Activated CD4-positive, alpha-beta T cell treated with anti-CD3 and anti-CD28 coated beads, Interleukin-2, Interleukin-4, amounts not matched to agents 100 ng/mL and 50 ng/mL, durations not matched to agents 16 hours and 8 hours (primary cell): ENCODE measurements around the gene NFIA.

ENCODE experiments used
- DNase-seq: peaks from one replicate; pipeline ENCODE4 v3.0.0-alpha.2; 2020; ENCODE audit warnings: low spot score

The NFIA gene

DNA sequence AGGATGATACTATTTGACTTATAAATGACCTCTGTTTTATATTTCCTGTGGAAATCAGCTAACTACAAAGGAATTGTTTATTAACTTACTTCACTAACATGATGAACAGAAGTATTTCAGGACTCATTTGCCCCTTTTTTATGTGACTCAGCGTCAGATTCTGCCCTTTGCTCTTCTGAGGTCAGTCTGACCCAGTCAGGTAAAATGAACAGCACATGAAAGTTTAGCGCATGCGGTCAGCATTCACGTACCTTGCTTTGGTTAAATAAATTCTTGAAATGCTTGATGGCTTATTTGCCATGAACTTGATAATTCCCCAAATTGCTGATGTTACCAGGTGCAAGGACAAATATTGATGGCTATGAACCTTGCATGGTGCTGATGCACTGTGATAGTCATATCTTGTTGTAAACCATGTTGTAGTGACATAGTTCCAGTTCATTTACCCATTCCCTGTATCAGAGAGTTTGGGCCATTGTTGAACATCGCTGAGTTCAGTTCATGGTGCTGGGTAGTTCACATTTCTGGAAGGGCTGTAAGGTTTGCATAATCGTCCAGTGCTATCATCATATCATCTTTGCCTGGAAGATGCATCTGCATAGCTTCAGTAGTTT is 133.4 kb downstream of the NFIA start:
- DNase-seq = no peak

- no peak for DNase-seq
These were observed 138.2 kb downstream of the NFIA start for GRCh38 chr1:61220536-61220935.

DNA sequence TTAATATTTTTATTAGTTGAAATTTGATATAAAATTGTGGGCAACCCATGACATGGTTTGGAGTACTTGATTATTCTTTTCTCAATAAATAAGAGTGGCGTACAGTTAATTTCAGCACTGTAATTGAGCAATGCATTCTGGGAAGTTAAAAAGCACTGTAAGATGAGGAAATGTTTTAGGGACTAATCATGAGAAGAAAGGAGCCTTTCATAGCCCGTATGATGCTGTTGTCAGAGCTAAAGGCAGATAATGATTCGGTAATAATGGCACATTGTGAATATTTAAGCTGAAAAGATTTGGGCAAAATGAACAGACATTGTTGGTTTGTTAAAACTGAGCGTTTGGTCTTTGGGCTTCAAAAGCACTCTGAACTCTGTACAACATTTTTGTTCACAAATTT is 139.3 kb downstream of the NFIA start:
- DNase-seq = no peak

DNA sequence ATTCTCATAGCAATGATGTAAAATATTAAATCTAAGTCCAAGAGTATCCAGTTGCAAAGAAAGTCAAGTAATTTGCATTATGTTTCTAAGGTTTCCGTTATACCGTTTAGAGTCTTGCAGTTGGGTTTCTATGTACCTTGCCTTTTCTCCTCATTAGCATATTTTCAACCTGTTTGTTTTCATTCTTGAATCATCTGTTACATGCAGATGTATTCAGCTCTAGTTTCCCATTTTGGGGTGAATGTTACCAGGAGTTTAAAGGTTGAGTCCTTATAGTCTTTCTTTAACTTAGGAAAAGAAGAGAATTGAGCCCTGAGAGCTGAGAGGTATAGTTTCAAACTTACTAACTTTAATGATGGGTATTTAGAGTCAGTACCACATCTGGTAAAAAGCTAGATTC is 139.9 kb downstream of the NFIA start:
- DNase-seq = no peak

GRCh38 chr1:61223140-61223539 is 140.8 kb downstream of the NFIA start:
- DNase-seq = no peak

GRCh38 chr1:61224609-61225008 is 142.2 kb downstream of the NFIA start:
- no peak for DNase-seq

GRCh38 chr1:61225478-61225877 is 143.1 kb downstream of the NFIA start:
- no peak for DNase-seq

GRCh38 chr1:61226791-61227567 is 144.6 kb downstream of the NFIA start:
- no peak for DNase-seq

DNA sequence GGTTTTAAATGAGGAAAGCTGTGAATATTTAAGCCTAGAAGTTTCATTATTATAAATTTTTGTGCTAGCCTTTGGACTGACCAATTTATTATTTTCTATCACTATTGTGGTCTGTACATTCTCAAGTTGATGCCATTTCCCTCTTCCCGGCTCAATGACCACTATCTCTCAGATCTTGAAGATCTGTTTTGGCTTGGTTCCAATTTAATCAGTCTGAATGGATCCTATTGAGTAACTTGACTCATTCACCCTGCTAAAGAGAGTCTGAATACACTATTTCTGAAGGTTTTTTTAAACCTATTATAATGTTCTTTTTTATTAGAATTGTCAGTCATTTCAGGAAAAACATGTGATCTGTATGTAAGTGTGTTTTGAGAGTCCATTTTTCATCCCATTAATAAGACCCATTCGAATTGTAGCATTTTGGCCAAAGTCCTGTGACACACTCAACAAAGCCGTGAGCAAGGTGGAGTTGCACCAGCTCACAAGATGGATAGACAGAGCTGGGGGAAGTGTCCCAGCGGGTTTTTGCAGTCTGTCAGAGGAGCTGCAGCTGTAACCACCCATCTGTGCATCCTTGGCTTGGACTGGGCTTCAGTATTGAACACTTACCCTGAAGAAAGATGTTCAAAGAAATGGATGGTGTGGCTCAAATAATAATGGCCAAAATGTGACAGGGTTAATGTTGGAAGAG is 145.6 kb downstream of the NFIA start:
- no peak for DNase-seq

DNA sequence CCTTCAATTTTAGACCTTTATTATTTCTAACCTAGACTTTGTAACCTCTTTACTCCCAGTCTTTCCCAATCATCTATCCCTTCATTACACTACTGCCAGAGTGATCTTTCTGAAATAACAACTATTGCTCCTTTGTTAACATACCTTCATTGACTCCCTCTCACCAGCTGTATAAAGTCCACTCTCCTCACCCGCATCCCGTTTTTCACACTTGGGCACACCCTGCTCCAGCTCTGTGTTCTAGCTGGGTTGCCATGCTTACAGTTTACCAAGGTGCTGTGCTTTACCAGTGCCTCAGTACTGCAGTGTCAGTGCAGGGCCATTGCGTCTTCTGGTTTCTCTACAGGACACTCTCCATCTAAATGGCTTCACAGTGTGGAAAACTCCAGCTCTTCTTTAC is 148.2 kb downstream of the NFIA start:
- no peak for DNase-seq

GRCh38 chr1:61231795-61232194 is 149.4 kb downstream of the NFIA start:
- no peak for DNase-seq

DNA sequence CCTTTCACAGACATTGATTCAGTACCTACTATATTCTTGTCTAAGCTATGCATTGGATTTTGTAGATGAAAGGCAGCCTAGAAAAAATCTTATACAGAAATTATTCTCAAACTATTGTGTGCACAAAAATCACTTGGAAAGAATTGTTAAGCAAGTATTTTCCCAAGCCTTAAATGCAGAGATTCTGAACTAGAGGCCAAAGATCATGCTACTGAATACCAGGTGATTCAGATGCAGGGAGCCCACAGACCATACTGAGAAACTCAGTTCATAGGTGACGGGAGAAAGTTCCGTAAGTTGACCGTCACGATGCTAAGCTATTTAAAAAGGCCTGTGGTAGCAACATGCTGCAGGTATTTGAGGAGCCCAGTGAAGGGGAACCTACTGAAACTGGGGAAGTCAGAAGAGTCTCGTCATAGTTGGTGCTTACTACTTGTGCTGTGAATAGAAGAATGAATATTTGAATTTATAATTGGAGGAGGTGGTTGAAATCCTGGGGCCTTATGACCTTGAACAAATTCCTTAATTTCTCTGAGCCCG is 150.8 kb downstream of the NFIA start:
- no peak for DNase-seq

- no peak for DNase-seq
These were observed 152.2 kb downstream of the NFIA start for GRCh38 chr1:61234587-61234919.

GRCh38 chr1:61237147-61237546 is 154.8 kb downstream of the NFIA start:
- no peak for DNase-seq

DNA sequence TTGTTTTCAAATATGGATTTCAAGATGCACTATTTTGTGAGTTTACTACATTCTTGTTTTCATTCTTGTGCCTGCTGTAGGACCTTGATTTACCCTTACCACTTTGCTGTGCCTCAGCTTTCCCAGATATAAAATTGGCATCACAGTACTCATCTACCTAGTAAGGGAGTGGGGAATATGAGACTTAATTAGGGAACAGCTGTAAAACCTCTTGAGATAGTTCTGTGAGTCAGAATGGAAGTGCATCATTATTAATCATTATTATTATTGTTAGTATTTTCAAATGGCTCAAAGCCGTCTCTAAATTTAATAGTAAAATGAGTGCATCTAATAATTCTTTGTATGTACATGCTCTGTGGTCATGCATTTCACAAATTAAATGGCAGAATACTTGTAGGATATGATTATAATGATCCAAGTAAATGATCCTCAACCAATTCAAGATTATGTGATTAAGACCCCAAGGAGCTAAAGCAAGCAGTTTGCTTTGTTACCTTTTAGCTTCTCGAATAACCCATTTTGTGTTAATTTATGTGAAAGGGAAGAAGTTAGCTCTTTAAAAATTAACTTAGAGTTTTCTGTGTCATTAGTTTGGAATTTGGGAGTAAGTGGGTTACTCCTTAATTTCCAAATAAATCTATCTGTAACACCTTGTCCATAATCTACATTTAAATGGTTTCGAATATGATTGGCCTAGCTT is 155.4 kb downstream of the NFIA start:
- no peak for DNase-seq

DNA sequence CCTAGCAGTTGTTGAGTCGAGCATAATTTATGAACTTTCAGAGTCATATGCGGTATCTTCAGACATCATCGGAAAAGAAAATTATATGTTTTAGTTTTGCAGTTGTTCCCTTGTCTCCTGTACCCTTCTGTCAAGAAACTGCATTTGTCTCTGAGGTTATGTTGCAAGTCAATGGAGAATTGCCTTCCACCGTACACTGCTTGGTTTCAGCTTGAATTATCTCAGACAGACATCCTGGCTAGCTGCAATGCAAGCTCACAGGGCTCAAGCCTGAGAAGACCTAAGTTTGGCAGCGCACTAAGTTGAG is 156.0 kb downstream of the NFIA start:
- no peak for DNase-seq

- DNase-seq = no peak
These were observed 158.5 kb downstream of the NFIA start for GRCh38 chr1:61240878-61241277.

- no peak for DNase-seq
These were observed 159.1 kb downstream of the NFIA start for GRCh38 chr1:61241411-61241838.

DNA sequence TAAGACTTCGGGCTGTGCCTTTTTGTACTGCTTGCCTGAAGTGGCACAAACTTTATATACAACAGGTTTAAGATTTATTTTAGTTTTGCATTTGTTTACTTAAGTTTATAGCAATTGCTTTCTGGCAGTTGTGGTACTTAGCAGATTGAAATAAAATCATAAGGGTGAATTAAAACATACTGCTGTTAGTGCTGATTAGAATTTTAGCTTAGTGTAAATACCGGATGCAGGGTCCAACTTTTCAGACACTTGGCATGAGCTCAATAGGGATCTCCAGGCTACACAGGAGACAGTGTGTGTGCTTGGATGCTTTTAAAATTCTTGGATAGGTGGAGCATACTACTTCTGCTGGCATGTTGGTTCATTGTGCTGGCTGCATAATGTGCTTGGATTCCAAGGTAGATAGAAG is 159.6 kb downstream of the NFIA start:
- no peak for DNase-seq

DNA sequence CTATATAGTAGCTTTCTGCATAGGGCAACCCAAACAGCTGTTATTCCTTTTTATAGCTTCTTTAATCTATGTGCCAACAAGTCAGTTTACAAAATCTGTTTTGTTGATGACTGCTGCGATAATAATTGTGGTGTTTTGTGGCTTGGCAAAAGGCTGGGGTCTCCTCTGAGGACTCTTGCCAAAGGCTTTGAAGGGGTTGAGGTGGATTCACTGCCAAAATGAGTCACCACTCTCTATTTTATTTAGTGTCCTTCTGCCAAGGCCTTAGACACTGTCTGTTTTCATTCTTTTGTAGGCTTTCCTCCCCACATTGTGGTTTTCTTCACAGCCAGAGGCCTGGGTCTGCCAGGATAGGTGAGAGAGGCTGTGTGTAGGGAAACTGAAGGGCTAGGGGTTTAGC is 161.8 kb downstream of the NFIA start:
- no peak for DNase-seq

DNA sequence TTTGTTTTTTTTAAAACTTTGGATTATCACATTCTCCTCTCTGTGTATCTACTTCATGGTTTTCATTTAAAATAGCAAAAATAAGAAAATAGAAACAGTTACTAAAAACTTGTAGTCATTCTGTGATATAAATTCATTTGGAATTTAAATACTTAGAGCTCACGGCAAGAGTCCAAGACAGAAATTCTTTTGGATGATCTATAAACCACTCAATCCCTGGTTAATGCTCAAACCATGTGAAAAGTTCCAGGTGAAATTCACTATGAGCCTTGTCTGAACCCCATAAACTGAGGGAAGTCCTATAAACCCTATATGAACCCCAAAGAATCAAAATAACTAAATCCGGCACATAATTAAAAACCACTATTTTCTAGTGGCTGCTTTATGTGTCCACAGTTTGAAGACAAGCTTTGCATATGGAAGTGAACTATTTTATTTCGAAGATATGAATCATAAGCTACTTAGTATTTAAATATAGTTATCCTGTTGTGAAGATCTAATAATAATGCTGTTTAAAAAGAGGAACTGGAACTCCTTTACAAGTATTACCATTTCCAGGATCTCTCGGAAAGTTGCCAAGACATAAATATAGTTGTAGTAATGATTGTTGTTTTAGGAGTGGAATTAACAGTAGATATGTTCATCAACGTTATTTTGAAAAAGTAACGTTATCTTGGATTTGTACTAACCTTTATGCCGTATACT is 163.5 kb downstream of the NFIA start:
- no peak for DNase-seq
